HS-5 (cell line): Measurements from ENCODE around the gene GRP.

Experiments used
- DNase-seq: peaks from one replicate; pipeline ENCODE4 v3.0.0-alpha.2; 2012; ENCODE audit warnings: low read depth

GRP gene

GRCh38 chr18:59219672-59220163 lies at the start of gene GRP:
TSS of gene GRP (plus strand) at chr18:59220158. CDS start at chr18:59220266, 108 bp downstream.
- no peak for DNase-seq

- DNase-seq, result no peak
Measured at GRCh38 chr18:59172664-59173249, 47.2 kb upstream of the GRP start.

GRCh38 chr18:59177485-59177884 lies 42.5 kb upstream of the GRP start:
- DNase-seq, result no peak

GRCh38 chr18:59180150-59180845 lies 39.7 kb upstream of the GRP start:
- DNase-seq, result peak; percentile 23

GRCh38 chr18:59182673-59183072 lies 37.3 kb upstream of the GRP start:
- no peak for DNase-seq

- no peak for DNase-seq
Measured at GRCh38 chr18:59189008-59189407, 30.9 kb upstream of the GRP start.

GRCh38 chr18:59189746-59190145 lies 30.2 kb upstream of the GRP start:
- DNase-seq, result no peak

GRCh38 chr18:59196161-59196725 lies 23.7 kb upstream of the GRP start:
- no peak for DNase-seq

- no peak for DNase-seq
Measured at GRCh38 chr18:59197636-59198035, 22.3 kb upstream of the GRP start.

- DNase-seq, result no peak
Measured at GRCh38 chr18:59198215-59198614, 21.7 kb upstream of the GRP start.

GRCh38 chr18:59200787-59201186 lies 19.2 kb upstream of the GRP start:
- DNase-seq, result no peak

GRCh38 chr18:59202258-59202820 lies 17.6 kb upstream of the GRP start:
- no peak for DNase-seq

- no peak for DNase-seq
Measured at GRCh38 chr18:59207506-59207905, 12.5 kb upstream of the GRP start.

GRCh38 chr18:59208602-59209125 lies 11.3 kb upstream of the GRP start:
- DNase-seq, result no peak

GRCh38 chr18:59210299-59210698 lies 9.7 kb upstream of the GRP start:
- no peak for DNase-seq

GRCh38 chr18:59211629-59212028 lies 8.3 kb upstream of the GRP start:
- no peak for DNase-seq

- no peak for DNase-seq
Measured at GRCh38 chr18:59218018-59218417, 1.9 kb upstream of the GRP start.

- DNase-seq, result no peak
Measured at GRCh38 chr18:59220164-59220783, 316 bp downstream of the GRP start.

- no peak for DNase-seq
Measured at GRCh38 chr18:59220784-59221765, 1.1 kb downstream of the GRP start.

GRCh38 chr18:59222341-59222740 lies 2.4 kb downstream of the GRP start:
- DNase-seq, result no peak

GRCh38 chr18:59228351-59228750 lies 8.4 kb downstream of the GRP start:
- no peak for DNase-seq
